Kidney epithelial cell (primary cell): Measurements from ENCODE around the gene SLC15A4. TPM values are rescaled to one million over a fixed set of nuclear protein-coding genes. Genes with fewer than 3 reads are reported as not detected.

Experiments
- DNase-seq: peaks from one replicate; pipeline ENCODE4 v3.0.0-alpha.2; 2010; ENCODE audit warnings: low read depth
- H3K27me3 ChIP-seq: 2 replicates; pipeline ENCODE4 v1.6.0; 2011; ENCODE audit warnings: low read length; ENCODE audit not compliant: control insufficient read depth, insufficient read depth
- H3K36me3 ChIP-seq: 2 replicates; pipeline ENCODE4 v1.5.1; 2011; ENCODE audit warnings: low read length; ENCODE audit not compliant: control insufficient read depth, insufficient read depth
- H3K4me3 ChIP-seq: 2 replicates; pipeline ENCODE4 v1.5.1; 2011; ENCODE audit warnings: low read depth, mild to moderate bottlenecking, control low read depth, low read length
- total RNA-seq: library from RNA; depleted of rRNA; stranded (reverse); fragments of >200 nt; gene quantifications from 2 replicates; pipeline ENCODE4 v1.2.3, GENCODE V29; 2015
- TF ChIP-seq, protein P1 (sequence below): IDR thresholded peaks from 2 replicates; pipeline ENCODE4 v1.5.1; 2011; ENCODE audit warnings: mild to moderate bottlenecking, moderate library complexity, low read length, control low read depth, inconsistent platforms; ENCODE audit not compliant: insufficient read depth, poor library complexity, severe bottlenecking

The SLC15A4 gene
- total RNA-seq, 1 donor from 2014 or later, result 108 TPM

DNA sequence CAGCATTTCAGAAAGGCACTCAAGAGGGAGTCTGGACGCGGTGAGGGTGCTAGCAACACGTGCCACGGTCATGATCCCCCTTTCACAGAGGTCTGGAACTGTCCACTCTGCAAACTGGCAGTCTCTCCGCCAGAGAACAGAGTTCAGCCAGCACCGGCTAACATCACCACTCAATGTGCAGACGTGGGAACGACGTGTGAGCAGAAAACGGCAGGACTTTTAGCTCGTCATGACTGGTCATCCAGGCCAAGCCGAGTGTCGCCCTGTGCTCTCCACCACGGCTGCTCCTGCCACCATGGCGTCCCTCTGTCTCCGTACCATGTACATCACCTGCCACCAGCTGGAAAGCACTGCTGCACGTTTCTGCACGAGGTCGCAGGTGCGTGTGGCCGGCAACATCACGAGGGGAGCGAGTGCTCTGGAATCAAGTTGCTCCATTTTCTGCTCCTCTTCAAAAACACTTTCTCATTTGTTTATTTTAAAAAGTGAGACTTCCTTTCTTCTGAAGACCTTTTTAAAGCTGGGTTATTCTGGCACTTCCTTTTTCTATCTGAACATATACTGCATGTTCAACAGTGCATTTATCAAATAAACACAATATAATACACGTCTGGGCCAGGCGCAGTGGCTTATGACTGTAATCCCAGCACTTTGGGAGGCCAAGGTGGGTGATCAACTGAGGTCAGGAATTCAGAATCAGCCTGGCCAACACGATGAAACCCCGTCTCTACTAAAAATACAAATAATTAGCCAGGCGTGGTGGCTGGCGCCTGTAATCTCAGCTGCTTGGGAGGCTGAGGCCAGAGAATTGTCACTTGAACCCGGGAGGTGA, 28.0 kb downstream of the SLC15A4 start:
- TF ChIP-seq, protein P1, sequence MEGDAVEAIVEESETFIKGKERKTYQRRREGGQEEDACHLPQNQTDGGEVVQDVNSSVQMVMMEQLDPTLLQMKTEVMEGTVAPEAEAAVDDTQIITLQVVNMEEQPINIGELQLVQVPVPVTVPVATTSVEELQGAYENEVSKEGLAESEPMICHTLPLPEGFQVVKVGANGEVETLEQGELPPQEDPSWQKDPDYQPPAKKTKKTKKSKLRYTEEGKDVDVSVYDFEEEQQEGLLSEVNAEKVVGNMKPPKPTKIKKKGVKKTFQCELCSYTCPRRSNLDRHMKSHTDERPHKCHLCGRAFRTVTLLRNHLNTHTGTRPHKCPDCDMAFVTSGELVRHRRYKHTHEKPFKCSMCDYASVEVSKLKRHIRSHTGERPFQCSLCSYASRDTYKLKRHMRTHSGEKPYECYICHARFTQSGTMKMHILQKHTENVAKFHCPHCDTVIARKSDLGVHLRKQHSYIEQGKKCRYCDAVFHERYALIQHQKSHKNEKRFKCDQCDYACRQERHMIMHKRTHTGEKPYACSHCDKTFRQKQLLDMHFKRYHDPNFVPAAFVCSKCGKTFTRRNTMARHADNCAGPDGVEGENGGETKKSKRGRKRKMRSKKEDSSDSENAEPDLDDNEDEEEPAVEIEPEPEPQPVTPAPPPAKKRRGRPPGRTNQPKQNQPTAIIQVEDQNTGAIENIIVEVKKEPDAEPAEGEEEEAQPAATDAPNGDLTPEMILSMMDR, result no peak
- DNase-seq, result no peak
- no peaks in the 10 kb centered on the region for H3K27me3 ChIP-seq
- no peak overlapping the region for H3K4me3 ChIP-seq
- H3K36me3 ChIP-seq, result peaks cover 4% of the 10 kb centered on the region

DNA sequence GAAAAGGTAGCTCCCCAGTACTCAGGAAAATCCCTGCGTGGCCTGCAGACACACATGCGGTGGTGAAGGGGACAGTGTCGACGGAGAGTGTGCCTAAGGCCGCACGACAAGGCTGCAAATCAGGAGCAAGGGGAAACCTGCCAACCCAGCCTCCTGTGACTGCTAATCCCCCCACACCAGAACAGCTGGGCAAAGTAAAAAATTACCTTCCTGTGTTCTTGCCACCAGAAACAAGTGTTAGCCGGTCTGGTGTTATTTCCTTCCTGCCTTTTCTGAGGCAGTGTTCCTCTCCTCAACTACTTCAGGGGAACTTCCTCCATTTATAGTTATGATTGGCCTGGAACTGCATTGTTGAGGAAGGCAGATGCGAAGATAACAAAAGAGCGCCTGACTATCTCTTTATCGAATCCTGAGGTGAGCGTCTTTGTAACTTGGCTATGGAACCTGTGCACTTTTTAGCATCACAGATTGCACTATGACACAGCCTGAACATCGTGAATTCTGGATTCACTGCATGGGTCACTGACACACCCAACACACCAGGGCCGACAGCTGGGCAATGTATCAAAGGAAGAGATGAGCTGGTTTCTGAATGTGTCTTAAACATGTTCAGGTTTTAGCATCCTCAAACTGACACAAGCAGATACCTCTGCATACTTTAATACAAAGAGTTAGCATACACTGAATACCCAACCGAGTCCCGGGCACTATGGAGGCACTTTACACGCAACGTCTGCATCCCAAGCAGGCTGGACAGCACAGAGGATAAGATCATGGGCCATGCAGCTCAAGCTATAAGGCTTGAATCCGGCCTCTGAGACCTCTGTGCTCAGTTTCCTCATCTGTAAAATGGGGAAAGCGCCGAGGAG, 28.9 kb downstream of the SLC15A4 start:
- no peaks in the 10 kb centered on the region for H3K27me3 ChIP-seq
- TF ChIP-seq, protein P1, result no peak
- no peak overlapping the region for H3K4me3 ChIP-seq
- peaks cover 4% of the 10 kb centered on the region for H3K36me3 ChIP-seq
- no peak for DNase-seq

DNA sequence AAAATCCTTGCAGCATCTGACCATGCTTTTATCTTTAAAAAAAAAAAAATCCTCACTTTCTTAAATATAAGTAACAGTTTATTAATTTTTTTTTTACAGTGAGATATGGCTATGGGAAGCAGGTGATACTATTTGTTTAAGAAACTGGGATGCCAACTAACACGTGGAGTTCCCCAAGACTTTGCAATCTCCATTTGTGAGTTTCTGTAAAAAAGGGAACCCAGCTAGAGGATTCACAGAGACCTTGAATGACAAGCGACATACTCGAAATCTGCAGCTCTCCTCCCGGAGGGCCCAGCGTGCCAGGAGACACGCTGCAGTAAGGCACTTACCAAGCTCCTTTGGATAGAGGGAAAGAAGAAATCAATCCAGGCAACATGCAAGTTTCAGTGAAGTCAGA, 30.1 kb downstream of the SLC15A4 start:
- Histone ChIP-seq H3K4me3 (no peak overlapping the region), H3K36me3 (peaks cover 4% of the 10 kb centered on the region), H3K27me3 (no peaks in the 10 kb centered on the region)
- DNase-seq, result no peak
- TF ChIP-seq, protein P1, result no peak

DNA sequence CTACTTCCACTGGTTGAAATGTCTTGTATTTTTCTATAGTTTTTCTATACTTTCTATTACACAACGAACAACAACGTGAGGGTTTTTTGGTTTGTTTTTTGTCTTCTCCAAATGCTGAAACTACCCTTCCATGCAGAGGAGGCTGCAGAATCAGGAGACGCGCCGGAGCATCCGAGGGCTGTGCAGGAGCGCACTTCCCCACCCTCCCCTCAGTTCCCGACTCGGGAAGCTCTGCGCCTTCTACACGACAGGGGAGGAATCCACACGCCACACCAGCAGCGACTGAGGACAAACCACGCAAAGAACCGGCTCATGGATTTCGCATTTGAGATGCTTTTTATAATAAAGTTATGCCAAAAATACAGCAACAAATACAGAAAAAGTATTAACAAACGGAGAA, 30.9 kb downstream of the SLC15A4 start:
- TF ChIP-seq, protein P1, result no peak
- no peak for DNase-seq
- peaks cover 4% of the 10 kb centered on the region for H3K36me3 ChIP-seq
- H3K4me3 ChIP-seq, result no peak overlapping the region
- H3K27me3 ChIP-seq, result no peaks in the 10 kb centered on the region

DNA sequence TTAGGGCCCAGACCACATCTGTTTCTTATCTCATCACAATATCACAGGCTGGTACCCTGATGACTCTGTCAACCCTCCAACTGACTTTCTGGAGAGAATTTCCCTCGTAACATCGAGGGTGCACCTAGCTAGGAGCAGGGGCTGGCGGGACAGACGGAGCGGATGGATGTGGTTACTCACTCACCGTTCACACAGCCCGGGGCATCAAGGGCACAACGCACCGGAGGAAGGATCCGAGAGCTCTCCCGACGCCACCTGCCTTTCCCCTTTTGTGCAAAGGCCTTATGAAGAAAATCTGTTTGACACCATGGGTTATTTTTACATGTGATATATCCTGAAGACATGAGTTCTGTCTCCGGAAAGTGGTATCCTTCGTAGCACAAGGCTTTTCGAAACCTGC, 31.4 kb downstream of the SLC15A4 start:
- TF ChIP-seq, protein P1, result no peak
- H3K36me3 ChIP-seq, result peaks cover 4% of the 10 kb centered on the region
- no peak overlapping the region for H3K4me3 ChIP-seq
- no peak for DNase-seq
- H3K27me3 ChIP-seq, result no peaks in the 10 kb centered on the region
